Lower leg skin (tissue), 3 donors: ENCODE results near the gene ZNF441.

ENCODE experiments used
- CTCF ChIP-seq, 3 donors: fragments of 450-650 bp; IDR thresholded peaks; one replicate each; pipeline ENCODE4 v1.5.1; 2016; ENCODE audit warnings: antibody characterized with exemption in 3 of 3, mild to moderate bottlenecking in 3 of 3, moderate library complexity in 2 of 3
- POLR2A ChIP-seq, 2 donors: fragments of 450-650 bp; IDR thresholded peaks; one replicate each; pipeline ENCODE4 v1.6.1; 2016 to 2017; ENCODE audit warnings: antibody characterized with exemption in 2 of 2, mild to moderate bottlenecking in 1 of 2, moderate library complexity in 1 of 2

DNA sequence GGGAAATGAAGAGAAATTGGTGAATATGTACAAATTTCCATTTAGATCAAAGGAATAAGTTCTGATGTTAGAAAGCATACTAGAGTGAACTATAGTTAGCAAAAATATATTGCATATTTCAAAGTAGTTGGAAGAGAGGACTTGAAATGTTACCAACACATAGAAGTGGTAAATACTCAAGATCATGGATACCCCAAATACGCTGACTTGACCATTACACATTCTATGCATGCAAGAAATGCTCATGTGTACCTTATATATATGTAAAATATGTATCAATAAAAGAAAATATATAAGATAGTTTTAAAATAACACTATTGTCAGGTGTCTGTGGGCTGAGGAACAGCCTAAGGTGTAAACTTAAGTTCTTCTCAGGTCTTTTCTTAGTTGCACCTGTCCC lies 17.0 kb downstream of the ZNF441 start:
- TF ChIP-seq CTCF (IDR thresholded peaks at IDR 0.05) = no peak
- TF ChIP-seq POLR2A (IDR thresholded peaks at IDR 0.05) = no peak
